Dermis blood vessel endothelial cell (primary cell): ENCODE data around the gene POLD4. TPM values are rescaled to one million over a fixed set of nuclear protein-coding genes. Genes with fewer than 3 reads are reported as not detected.
"Not testable (repeated sequence)": the region's sequence is repeated elsewhere in the genome, so short reads cannot be mapped to it uniquely, and the experiment has no call there.

ENCODE experiments used
- DNase-seq: peaks from one replicate; pipeline ENCODE4 v3.0.0; 2010
- total RNA-seq: library from RNA; depleted of rRNA; stranded (reverse); fragments of >200 nt; gene quantifications from 2 replicates; pipeline ENCODE4 v1.2.3, GENCODE V29; 2014

Gene POLD4
- total RNA-seq, 1 donor from 2014 or later: 54.1 TPM

DNA sequence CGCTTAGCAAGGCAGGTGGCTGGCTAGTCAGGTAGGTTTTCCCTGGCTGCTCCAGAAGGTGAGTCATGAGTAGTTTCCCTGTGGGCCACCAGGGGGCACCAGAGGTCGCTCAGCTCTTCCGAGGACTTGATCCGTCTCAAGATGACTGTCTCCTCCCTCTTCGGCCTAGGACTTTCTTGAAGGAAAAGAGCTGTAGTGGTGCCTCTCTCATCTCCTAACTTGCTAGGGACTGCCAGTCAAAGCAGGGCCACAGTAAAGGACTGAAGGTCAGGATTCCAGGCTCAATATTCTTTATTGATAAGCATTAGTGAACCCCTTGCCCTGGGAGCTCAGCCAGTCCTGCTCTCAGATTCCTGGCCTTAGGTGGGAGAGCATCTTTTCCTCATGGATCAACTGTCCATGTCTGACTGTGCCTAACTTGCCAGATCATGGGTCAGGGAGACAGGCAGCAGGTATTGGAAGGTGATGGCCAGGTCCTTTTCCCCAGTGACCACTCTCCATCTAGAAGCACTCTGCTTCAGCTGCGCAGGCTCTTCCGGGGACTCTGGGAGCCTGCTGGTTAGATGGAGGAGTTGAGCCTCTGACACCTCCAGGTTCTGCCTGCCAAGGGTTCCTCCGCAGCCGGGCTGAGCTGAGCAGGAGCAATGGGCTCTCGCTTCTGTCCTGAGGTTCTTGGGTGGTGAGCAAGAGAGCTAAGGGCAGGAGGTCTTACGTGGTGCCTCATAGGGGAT lies 1.9 kb downstream of the POLD4 start:
- peak; percentile 90 for DNase-seq

DNA sequence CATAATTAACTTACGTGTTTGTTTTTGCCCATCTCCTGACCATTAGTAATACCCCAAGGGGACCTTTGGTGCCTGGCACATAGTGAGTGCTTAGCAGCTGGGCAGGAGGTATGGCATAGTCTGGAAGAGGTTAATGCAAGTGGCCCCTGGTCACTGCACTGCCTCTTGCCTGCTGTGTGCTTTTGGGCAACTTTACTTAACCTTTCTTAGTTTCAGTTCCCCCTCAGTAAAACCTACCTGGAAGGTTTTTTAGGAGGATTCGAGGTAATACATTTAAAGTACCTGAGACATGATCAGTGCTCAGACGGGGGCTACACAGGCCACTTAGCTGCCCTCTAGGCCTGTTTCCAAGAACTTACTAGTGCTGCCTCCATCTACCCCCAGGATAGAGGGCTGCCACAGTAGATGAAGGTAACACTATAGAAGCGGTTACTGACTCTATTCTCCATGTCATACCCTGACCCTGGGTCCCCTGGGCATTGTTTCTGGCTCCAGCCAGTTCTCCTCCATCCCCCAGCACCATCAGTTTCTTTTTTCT lies 3.3 kb downstream of the POLD4 start:
- no peak for DNase-seq

DNA sequence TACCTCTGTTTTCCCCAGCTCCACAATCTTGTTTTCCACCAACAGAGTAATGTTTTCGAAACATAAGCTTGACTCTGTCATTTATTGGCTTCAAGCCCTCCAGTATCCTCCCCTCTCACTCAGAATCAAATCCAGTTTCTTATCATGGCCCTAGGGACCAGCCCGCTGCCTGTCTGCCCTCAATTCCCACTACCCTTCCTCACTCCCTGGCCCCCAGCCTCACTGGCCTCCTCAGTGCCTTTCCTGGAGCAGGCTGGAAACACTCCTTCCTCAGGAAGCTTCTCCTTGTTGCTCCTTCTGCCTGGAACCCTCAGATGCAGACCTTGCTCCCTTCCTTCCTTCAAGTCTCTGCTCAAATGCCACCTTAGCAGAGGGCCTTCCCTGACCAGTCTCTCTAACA lies 3.9 kb downstream of the POLD4 start:
- DNase-seq: no peak

DNA sequence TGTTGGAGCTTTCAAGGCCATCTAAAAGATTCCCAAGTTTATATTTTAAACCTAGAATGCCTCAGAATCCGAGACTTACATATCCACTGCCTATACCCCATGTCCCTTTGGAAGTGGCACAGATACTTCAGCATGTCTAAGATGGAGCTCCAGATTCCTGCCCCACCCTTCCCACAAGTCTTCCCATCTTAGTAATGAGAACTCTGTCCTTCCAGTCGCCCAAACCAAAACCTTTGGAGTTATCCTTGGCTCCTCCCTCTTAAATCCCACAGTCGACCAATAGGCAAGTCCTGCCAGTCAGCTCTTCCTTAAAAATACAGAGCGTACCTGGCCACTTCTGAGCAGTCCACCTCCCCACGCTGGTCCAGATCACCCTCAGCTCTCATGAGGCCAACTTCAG lies 4.3 kb downstream of the POLD4 start:
- no peak for DNase-seq

DNA sequence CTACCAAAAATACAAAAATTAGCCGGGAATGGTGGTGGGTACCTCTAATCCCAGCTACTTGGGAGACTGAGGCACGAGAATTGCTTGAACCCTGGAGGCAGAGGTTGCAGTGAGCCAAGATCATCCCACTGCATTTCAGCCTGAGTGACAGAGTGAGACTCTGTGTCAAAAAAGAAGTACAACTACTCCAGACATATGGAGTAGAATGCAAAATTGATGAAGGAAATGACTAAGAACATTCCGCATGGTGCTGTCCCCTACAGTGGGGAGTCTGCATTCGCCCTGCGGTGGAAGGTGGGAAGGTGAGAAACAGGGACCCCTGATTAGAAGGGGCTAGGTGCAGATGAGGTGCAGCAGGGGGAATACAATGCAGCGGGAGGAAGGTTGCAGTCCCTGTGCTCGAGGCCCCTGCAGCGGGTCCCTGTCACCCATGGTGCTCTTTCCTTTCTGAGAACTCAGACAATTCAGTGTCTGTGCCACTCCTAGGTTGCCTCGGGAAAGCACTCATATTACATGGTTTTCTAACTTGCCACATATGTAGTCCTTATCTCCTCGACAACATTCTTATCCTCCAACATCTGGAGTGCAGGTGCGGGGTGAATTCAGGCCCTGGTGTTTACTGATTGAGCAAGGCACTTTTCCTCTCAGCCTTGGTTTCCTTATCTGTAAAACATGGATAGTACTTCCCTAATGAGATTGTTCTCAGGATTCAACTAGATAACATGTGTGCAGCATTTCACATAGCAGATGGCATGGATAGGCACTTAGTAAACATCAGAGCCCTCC lies 5.2 kb downstream of the POLD4 start:
- no peak for DNase-seq

DNA sequence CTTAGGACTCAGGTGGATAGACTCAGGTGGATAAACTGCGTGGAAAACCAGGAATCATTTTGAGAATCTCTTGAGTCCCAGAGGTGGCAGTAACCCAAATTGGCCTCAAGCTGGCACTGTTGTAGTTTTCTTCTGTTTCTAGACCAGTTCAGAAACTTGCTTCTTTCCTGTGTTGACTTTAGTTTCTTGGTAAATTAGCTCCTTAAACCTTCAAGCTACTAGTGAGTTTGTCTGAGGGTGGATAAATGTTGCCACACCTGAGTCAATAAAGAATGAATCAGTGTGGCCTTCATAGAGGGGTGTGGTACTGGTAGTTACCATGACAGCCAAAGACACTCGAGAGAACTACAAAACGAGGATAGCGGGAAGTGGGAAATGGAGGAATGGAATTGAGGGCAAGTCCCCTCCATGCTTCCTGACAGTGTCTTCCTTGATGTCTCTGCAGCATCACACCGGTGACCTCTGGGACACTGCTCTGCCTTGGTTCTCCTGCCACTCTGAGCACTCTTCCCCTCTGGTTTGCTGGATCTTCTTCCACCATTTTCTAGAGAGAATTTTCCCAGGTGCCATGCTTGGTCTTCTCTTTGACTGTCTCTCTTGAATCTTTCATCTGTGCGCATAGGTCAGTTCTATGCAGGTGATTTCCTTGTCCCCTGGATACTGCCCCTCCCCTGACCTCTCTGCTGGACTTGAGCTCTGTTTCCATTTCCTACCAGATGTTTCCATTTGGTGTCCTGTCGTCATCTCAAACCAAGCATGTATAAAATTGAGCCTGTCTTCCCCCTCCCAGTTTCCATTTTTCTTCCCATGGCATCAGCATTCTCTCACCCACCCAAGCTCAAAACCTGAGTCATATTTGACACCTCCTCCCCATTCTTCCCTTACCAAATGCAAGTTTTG lies 7.2 kb downstream of the POLD4 start:
- peak; percentile 69 for DNase-seq

DNA sequence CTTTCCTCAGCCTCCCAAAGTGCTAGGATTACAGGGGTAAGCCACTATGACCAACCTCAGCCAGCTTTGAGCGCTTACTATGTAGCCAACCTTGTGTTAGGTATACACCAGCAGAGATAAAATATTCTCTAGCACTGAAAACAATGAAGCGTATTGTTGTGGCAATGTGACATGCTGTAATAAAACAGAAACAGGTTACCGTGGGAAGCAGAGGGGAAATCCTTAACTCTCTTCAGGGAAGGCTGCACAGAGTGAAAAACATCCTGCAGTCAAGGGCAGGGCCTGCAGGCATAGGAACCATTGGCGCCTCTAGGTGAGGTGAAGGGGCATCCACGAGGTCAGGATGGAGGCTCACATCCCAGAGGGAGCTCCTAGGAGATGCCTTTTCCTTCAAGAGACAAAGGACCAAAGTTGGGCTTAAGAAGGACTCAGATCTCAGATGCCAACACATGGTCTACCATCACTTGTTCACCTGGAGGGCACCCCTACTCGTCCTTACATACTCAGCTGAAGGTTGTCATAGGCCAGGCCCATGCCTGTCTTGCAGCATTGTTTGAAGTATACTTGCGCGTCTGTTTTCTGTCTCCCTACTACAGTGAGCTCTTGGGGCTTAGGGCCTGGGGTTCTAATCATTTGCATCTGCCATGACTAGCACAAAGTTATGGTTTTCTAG lies 8.0 kb downstream of the POLD4 start:
- DNase-seq: no peak

DNA sequence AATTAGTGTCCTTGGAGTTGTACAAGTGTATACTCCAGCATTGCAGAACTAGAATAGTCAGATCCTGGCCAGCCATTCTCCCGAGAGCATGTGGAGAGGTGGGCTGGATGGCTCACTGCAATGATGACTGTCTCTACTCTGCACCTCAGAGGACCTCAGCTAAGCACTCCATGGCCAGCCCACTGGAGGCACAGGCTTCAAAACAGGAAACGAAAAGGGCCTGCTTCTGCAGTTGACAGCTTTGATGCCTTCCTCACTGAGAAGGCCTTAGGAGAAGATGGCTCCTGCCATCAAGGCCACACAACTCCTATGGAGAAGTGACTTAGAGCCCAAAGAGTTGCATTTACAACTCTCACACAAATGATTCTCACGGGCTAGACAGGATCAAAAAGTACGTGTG lies 9.1 kb downstream of the POLD4 start:
- no peak for DNase-seq

DNA sequence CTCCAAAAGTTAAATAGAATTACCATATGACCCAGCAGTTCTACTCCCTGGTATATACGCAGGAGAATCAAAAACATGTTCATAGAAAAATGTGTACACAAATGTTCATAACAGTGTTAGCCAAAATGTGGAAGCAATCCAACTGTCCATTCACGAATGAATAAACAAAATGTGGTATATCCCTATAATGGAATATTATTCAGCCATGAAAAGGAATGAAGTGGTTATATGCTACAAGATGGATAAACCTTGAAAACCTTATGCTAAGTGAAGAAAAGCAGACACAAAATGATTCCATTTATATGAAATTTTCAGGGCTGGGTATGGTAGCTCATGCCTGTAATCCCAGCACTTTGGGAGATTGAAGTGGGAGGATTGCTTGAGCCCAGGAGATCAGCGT lies 16.1 kb downstream of the POLD4 start:
- DNase-seq: no peak

DNA sequence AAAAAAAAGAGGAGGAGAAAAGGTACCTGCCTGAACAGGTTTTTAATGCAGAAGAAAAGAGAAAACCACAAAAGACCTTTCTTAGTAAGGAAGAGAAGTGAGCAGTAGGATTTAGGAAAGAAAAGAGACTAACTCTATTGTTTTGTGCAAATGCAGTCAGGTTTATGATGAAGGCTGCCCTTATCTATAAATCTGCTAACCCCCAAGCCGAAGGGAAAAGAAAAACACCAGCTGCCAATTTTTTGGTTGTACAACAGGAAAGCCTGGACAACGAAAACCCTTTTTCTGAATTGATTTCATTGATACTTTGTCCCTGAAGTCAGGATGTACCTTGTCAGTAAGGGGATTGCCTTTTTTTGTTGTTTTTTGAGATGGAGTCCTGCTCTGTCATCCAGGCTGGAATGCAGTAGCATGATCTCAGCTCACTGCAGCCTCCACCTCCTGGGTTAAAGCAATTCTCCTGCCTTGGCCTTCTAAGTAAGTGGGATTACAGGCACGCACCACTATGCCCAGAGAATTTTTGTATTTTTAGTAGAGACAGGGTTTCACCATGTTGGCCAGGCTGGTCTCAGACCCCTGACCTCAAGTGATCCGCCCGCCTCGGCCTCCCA lies 21.2 kb downstream of the POLD4 start:
- no peak for DNase-seq

DNA sequence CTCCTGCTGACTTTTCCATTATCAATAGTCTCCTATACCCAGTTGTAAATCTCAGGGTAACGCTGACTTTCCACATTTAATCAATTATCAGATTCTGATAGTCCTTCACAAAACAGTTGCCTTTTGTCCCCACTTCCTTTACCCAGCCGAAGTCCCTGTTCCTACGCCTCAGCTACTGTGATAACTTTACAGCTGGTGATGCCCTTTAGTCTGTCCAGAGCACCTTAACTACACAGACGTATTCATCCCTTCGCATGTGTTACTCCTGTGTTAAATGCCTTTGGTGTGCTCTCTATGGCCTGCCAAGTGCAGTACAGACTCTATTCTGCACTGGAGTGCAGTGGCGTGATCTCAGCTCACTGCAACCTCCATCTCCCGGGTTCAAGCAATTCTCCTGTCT lies 29.8 kb downstream of the POLD4 start:
- no peak for DNase-seq

DNA sequence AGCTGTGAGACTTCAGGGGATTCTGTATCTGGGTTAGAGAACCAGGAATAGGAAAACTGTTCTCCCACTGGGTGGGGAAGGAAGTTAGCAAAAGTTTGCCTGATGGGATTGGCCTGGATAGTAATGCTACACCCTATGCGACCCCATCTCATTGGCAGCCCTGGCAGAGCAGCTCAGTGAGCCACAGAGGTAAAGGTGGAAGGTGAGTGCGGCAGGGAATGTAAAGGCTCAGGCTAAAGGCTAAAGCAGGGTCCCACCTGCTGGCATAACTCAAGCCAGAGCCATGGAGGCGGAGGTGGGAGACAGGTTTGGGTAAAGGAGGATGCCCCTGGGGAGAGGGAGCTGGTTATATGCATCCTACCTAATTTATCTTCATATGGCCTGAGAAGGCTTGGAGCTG lies 31.3 kb downstream of the POLD4 start:
- DNase-seq: no peak

DNA sequence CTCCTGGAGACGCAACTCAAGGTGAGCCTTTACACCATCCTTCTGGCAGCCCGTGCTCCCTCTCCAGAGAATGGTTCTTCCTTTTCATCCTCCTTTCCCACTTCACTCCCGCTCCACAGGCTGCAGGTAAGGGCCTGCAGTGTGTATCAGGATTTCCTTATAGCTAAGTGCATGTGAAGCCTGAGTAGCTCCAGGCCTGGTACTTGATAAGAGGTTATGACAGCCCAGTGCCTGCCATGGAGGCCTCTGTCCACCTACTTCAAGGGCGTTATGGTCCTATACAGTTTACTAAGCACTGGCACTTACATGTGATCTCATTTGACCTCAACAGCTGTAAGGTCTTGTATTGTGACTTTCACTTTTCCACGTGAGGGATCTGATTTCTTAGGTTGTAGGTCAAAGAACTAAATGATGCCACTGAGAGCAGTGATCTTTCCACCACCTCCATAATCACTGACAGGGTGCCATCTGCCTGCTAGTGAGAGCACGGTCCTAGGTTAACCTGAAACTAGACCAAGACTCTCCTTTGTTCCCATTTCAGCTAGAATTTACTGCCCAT lies 32.0 kb downstream of the POLD4 start:
- no peak for DNase-seq

DNA sequence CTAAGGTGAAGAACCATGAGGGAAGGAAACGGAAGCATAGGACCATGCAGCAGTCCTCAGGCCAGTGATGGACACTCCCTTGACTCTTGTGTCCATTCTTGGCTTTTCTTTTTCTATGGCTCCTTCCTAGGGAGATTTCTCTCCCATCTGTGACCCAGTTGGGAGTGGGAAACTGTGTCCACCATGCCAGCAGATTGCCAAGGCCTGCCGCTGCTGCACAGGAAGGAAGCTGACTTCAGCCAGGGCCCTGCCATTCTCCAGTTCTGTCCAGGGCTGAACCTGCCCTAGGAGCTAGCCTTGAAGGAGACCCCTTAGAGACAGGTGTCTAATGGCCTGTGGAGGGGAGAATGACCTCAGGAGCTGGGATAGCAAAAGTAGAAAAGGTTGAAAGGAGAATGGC lies 32.7 kb downstream of the POLD4 start:
- DNase-seq: no peak

DNA sequence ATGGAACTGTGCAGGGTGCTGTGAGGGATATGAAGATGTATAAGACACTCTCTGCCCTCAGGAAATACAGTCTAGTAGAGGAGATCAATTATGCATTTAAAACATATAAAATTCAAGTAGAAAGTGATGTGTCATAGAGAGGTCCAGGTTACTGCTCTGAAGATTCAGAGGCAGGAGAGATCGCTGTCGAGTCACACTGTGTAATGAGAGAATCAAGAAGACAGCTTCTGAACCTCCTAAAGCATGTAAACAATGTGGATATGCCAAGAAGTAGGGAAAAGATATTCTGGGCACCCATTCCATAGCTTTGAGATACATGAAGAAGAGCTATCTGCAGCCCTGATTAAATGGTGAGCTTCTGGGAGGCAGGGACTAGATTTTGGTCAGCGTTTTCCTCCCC lies 33.3 kb downstream of the POLD4 start:
- no peak for DNase-seq

DNA sequence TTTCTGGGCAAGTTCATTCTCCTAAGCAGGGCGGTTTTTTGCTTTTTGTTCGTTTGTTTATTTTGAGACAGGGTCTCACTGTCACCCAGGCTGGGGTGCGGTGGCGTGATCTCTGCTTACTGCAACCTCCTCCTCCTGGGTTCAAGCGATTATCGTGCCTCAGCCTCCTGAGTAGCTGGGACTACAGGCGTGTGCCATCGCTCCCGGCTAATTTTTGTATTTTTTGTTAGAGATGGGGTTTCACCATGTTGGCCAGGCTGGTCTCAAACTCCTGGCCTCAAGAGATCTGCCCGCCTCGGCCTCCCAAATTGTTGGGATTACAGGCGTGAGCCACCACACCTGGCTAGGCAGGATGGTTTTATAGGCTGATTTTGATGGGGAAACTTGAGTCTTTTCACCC lies 34.5 kb downstream of the POLD4 start:
- DNase-seq: not testable (repeated sequence)

DNA sequence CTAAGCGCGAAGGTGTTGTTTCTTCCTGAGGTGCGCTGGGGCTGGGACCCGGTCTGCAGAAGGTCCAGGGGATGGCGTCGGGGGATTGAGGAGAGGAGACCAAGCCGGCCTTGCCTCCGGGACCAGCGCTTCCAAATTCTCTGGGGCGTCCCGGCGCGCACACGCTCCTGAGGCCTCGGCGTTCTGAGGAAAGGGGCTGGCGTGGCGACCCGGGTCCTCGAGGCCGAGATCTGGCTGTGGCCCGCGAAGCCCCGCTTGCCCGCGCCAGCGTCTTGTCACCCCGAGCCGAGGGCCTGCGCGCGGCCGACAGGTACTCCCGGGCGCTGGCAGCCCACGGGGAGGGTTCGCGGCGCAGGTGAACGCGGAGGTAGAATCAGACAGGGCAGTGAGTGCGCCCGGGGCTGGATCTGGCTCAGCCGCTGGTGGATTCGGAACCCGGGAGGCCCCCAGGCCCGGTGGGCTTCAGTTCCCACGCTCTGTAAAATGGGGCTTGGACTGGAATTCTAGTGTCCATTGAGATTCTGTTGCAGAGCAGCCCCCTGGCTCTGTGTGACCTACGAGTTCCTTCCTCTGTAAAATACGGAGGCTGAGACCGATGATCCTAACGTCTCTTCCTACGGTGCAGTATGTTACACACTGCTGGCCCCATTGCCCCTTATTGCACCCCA lies 35.3 kb downstream of the POLD4 start:
- no peak for DNase-seq

DNA sequence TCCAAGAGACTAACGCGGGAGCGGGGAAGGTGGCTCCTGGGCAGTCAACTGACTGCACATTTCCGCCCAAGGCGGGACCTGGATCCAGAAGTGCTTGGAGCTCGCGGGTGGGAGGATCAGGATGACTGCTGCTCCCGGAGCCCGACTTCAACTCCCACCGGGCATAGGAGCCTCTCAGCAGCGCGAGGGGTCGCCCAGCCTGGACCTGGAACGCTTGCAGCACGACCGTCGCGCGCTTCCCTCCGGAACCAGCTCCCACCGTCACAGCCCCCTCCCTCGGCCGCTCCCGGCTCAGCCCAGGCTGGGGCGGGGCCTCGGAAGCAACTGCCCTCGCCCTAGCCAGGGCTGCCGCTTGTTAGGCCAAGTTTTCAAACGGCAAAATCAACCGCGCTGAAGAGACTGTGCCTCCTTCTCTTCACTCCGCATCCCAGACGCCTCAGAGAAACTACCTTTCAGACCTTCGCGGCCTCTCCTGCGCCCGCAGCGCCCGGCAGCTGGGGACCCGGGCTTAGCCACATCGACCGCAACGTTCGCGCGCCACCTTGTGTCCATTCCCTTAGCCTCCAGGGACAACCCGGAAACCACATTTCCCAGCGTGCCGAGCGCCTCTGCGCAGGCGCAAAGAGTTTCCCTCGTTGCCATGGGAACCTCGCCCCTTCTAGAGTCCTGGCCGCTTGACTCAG lies 36.0 kb downstream of the POLD4 start:
- DNase-seq: peak; percentile 97

DNA sequence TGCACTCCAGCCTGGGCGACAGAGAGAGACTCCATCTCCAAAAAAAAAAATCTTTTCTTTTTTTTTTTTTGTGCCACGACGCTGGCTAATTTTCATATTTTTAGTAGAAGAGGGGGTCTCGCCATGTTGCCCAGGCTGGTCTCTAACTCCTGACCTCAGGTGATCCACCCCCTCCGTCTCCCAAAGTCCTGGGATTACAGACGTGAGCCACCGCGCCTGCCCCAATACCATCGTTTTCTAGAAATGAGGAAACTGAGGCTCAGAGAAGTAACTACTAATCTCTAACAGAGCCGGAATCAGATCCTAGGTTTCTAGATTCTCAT lies 36.5 kb downstream of the POLD4 start:
- no peak for DNase-seq

DNA sequence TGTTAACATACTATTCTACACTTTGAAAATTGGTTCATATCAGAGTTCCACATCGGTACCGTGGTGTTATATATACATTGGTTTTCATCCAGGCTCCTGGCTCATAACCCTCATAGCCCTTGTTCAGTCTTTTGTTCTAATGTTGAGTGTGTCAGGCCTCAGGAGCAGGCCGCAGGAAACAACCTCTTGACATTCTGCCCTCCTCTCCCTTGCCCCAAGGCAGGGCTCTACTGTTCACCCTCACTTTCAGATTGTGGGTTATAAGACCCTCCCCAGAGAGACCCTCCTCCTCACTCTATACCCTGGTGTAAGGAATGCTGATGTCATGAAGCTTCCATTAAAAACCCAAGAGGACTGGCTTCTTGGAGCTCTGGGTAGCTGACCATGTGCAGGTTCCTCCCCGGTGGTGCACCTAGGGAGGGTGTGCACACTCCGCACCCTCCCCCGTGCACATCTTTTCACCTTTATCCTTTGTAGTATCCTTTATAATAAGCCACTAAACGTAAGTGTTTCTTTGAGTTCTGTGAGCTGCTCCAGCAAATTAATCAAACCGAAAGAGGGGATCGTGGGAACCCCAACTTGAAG lies 37.9 kb downstream of the POLD4 start:
- DNase-seq: no peak
